ENCODE measurements around the gene GPR34. TPM values are rescaled to one million over a fixed set of nuclear protein-coding genes. Genes with fewer than 3 reads are reported as not detected.
"Not testable (repeated sequence)": the region's sequence is repeated elsewhere in the genome, so short reads cannot be mapped to it uniquely, and the experiment has no call there.

Gene GPR34
- total RNA-seq, 4 donors from 2014 or later: 3.3 to 17.0 (median 7.1) TPM

DNA sequence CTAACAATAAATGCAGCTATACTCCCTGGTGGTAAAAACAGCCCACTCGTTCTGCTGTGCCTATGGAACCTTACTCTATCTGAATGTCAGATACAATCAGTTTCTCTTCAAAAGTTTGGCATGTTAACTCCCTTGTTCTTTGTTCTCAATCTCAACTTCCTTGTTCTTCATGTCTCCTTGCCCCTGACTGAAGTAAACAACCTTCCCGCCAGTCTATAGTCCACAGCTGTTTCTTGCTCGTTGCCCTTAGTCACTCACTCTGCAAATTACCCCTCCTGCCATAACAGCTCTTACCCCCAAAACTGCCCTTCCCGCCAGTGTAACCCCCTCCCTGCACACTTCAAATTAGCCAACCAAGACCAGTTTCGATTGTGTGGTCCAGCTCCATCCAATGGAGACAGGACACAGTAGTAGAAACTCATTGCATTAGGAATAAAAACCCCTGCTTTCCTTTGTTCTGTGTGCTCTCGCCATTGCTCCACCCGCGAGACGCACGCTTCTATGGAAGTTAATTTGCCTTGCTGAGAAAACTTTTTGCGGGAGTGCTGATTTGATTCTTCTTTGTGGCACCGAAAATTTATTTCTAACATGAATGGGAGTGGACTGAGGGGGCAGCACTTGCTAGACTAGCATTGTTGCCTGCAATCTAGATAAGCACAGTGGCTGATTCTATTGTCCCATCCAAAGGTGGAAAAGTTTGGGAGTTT, 28.1 kb downstream of the GPR34 start:
- Histone ChIP-seq H3K9me3 (no peaks in the 10 kb centered on the region), H3K36me3 (no peaks in the 10 kb centered on the region), H3K27me3 (no peaks in the 10 kb centered on the region), H3K4me3 (no peak overlapping the region), H3K27ac (no peak overlapping the region), H3K4me1 (no peaks in the 10 kb centered on the region)
- TF ChIP-seq EP300 (IDR thresholded peaks at IDR 0.05) (no peak), POLR2AphosphoS5 (IDR thresholded peaks at IDR 0.05) (no peak), POLR2A (IDR thresholded peaks at IDR 0.05) (no peak)
- TF ChIP-seq, protein P1, sequence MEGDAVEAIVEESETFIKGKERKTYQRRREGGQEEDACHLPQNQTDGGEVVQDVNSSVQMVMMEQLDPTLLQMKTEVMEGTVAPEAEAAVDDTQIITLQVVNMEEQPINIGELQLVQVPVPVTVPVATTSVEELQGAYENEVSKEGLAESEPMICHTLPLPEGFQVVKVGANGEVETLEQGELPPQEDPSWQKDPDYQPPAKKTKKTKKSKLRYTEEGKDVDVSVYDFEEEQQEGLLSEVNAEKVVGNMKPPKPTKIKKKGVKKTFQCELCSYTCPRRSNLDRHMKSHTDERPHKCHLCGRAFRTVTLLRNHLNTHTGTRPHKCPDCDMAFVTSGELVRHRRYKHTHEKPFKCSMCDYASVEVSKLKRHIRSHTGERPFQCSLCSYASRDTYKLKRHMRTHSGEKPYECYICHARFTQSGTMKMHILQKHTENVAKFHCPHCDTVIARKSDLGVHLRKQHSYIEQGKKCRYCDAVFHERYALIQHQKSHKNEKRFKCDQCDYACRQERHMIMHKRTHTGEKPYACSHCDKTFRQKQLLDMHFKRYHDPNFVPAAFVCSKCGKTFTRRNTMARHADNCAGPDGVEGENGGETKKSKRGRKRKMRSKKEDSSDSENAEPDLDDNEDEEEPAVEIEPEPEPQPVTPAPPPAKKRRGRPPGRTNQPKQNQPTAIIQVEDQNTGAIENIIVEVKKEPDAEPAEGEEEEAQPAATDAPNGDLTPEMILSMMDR (IDR thresholded peaks at IDR 0.05): no peak
- WGBS, 2 donors (ENCODE audit: low coverage in 1 of 2): 69 to 87% methylated on average over 3 to 12 of the region's 12 CpGs
- ATAC-seq: no peak

DNA sequence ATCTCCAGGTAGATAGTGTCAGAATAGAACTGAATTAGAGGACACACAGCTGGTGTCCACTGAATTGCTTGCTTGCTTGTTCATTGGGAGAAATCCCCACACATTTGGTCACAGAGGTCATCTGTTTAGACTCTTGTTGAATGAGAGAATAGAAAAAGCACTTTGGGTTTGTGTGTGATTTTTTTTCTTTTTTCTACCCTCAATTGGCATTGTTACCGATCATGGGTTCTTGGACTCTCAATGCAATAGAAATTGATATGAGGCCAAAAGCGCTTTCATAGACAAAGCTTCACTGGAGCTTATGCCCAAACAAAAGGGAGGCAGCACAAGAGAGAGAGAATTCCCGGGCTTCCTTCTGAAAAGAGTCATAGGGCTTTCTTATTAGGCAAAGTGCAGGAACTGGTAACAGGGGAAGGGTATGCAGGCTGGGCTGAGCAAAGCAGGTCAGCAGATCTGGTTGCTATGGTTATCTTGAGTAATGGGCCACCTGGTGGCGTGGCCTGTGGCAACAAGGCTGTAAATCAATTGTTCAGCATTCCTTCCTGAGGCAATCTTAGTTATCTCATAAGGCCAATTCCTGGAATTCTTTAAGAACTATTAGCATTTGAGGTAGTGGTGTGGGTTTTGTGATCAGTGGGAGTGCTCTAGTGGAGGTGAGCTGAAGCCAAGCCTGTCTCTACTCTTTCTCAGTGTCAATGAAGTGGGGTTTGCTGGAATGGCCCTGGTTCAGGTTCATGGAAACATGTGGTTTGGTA, 29.9 kb downstream of the GPR34 start:
- Histone ChIP-seq H3K27ac (no peak overlapping the region), H3K27me3 (no peaks in the 10 kb centered on the region), H3K36me3 (no peaks in the 10 kb centered on the region), H3K4me1 (no peaks in the 10 kb centered on the region), H3K9me3 (no peaks in the 10 kb centered on the region), H3K4me3 (no peak overlapping the region)
- ATAC-seq: no peak
- WGBS, 2 donors (ENCODE audit: low coverage in 1 of 2): 100% methylated on average over 1 of the region's 4 CpGs; no CpG with 5 or more reads in 1 of the 2 donors
- TF ChIP-seq, protein P1 (IDR thresholded peaks at IDR 0.05): no peak
- TF ChIP-seq POLR2AphosphoS5 (IDR thresholded peaks at IDR 0.05): no peak
- TF ChIP-seq POLR2A (IDR thresholded peaks at IDR 0.05): no peak

DNA sequence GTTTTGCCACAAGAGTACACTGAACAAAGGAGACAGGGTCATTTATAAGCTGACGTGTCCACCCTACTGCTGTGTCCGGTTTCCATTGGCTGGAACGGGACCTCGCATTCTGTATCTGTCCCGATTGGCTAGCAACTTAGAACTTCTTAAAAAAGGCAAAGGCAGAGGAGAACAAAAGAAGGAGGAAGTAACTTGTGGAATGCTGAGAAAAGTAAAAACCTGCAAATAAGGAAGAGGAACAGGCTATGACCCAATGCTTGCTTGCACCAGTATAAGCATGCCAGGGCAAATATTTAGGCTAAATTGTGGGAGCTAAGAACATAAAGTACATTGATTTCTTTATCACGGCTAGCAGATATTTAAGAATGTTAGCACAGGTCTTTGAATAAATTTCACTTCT, 30.8 kb downstream of the GPR34 start:
- not testable (repeated sequence) for H3K27me3 ChIP-seq, H3K9me3 ChIP-seq, H3K4me3 ChIP-seq, H3K27ac ChIP-seq, ATAC-seq, H3K36me3 ChIP-seq, H3K4me1 ChIP-seq
- 83 to 89% methylated on average over 1 to 3 of the region's 6 CpGs for WGBS, 2 donors (ENCODE audit: low coverage in 1 of 2)

DNA sequence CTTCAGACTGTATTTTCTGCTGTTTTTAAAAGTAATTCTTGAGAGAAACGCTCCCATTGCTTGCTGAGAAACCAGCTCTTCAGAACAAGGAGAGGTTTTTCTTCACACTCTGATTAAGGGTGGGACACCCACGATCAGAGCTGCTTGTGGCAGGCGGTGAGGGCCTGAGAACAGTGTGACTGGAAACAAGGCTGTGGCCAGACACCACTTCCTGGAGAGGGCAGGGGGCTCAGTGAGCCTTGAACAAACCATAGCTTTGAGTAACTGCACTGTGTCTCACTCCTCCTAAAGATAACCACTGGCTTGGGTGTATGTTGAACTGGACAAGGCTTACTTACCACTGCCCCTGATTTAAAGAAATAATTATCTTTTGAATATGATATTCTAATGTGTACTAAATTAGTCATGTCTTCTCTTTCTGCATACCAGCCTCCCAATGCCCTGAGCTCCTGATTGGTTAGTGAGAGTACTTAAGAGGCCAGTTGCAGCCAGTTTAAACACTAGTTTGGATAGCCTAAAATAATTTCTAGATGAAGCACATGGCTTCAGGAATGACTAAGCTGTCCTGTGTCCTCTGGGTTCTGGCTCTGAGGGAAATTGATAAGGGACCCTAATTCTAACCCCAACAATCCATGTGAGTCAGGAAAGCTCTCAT, 31.5 kb downstream of the GPR34 start:
- no peak overlapping the region for H3K27ac ChIP-seq
- WGBS, 2 donors (ENCODE audit: low coverage in 1 of 2): no CpG with 5 or more reads among the region's 3 CpGs
- H3K4me1 ChIP-seq: no peaks in the 10 kb centered on the region
- TF ChIP-seq EP300 (IDR thresholded peaks at IDR 0.05): no peak
- TF ChIP-seq POLR2A (IDR thresholded peaks at IDR 0.05): no peak
- TF ChIP-seq, protein P1 (IDR thresholded peaks at IDR 0.05): no peak
- no peak for TF ChIP-seq POLR2AphosphoS5 (IDR thresholded peaks at IDR 0.05)
- no peaks in the 10 kb centered on the region for H3K27me3 ChIP-seq
- no peaks in the 10 kb centered on the region for H3K9me3 ChIP-seq
- no peak for ATAC-seq
- no peak overlapping the region for H3K4me3 ChIP-seq
- no peaks in the 10 kb centered on the region for H3K36me3 ChIP-seq

DNA sequence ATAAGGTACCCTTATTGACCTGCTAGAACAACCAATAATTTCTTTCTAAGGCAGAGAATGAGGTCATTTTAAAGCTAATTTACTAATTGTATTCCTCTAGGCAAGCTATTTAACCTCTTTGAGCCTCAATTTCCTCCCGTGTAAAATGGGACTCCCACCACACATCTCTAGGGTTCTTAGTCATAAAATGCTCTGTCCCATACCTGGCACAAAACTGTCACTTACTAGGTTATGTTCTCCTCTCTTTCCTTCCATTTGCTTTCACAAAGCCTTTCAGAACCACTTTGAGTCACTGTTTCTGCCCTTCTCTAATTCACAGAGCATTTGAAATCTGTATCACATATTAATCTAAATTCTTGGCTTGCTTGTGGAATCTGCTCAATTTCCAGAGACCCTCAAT, 32.8 kb downstream of the GPR34 start:
- no peaks in the 10 kb centered on the region for H3K4me1 ChIP-seq
- no peak overlapping the region for H3K4me3 ChIP-seq
- TF ChIP-seq POLR2A (IDR thresholded peaks at IDR 0.05) (no peak), EP300 (IDR thresholded peaks at IDR 0.05) (no peak), POLR2AphosphoS5 (IDR thresholded peaks at IDR 0.05) (no peak)
- TF ChIP-seq, protein P1 (IDR thresholded peaks at IDR 0.05): no peak
- no peaks in the 10 kb centered on the region for H3K36me3 ChIP-seq
- no peaks in the 10 kb centered on the region for H3K27me3 ChIP-seq
- no peak for ATAC-seq
- H3K9me3 ChIP-seq: no peaks in the 10 kb centered on the region
- H3K27ac ChIP-seq: no peak overlapping the region
- 67 to 100% methylated on average over 1 of the region's 1 CpG for WGBS, 2 donors (ENCODE audit: low coverage in 1 of 2)

Data from gastroesophageal sphincter (tissue), 4 donors.